Measurements from ENCODE around the gene PPARD. TPM values are rescaled to one million over a fixed set of nuclear protein-coding genes. Genes with fewer than 3 reads are reported as not detected.

PPARD gene
- total and polyA plus RNA-seq, 2 of the 13 experiments (the other 11 are each of a cell fraction or from before 2014, with no cell fraction given): 6.1 to 13.3 TPM

DNA sequence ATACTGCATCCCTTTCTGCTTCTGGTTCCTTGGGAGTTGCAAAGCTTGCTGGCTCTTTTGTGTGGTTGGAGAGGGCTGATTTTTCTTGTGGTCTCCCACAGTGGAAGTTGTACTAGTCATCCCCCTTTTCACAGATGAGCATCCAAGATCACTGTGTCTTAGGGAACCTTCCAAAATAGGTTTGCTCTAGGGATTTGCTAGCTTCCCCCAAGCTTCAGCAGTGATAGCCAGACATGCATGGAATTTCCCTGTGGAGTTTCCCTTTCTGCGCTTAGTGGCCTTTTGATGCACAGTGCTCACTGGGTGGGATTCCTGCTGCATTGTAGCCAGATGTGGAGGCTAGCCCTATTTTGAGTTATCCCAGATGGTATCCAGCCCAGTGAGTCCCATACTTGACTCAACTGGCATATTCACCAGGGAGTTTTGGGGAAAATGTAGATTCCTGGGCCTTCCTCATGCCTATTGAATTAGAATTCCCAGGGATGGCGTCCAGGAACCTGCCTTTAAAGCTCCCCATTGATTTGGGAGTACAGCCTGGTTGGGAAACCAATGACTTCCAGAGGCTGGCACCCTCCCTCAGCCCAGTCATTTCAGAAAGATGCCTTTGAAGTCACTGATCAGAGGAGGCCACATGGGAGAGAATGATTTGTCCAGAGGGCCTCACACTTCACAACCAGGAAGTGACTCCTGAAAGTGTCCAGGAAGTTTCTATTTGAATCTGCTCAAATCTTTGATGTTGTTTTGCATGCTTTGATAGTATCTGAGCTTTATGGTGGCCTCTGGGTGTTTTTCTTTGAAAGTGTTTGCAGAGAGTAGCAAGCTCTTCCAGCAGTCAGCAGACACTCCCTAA, 25.9 kb downstream of the PPARD start (continued):
- TF ChIP-seq, protein P1, sequence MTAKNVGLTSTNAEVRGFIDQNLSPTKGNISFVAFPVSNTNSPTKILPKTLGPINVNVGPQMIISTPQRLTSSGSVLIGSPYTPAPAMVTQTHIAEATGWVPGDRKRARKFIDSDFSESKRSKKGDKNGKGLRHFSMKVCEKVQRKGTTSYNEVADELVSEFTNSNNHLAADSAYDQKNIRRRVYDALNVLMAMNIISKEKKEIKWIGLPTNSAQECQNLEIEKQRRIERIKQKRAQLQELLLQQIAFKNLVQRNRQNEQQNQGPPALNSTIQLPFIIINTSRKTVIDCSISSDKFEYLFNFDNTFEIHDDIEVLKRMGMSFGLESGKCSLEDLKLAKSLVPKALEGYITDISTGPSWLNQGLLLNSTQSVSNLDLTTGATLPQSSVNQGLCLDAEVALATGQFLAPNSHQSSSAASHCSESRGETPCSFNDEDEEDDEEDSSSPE (CRISPR knock-in tag; IDR thresholded peaks at IDR 0.05): peak; percentile 38; the same call in 1 of the 2 replicates
- TF ChIP-seq ZNF326 (CRISPR knock-in tag; IDR thresholded peaks at IDR 0.05; ENCODE audit: borderline replicate concordance) (no peak), KDM2A (CRISPR knock-in tag; IDR thresholded peaks at IDR 0.05; ENCODE audit: borderline replicate concordance, low read depth) (no peak), ZNF441 (CRISPR knock-in tag; IDR thresholded peaks at IDR 0.05; ENCODE audit: borderline replicate concordance) (peak; percentile 46; the same call in 1 of the 2 replicates), ZNF232 (CRISPR knock-in tag; IDR thresholded peaks at IDR 0.05; ENCODE audit: borderline replicate concordance) (no peak), ZNF572 (CRISPR knock-in tag; IDR thresholded peaks at IDR 0.05) (no peak), ZNF138 (CRISPR knock-in tag; IDR thresholded peaks at IDR 0.05; ENCODE audit: low read depth) (no peak), ZNF781 (CRISPR knock-in tag; IDR thresholded peaks at IDR 0.05; ENCODE audit: borderline replicate concordance, not compliant biosample characterization) (no peak), NFIC (IDR thresholded peaks at IDR 0.05; ENCODE audit: low read length) (peak; percentile 36; the same call in 1 of the 2 replicates), SAFB2 (CRISPR knock-in tag; IDR thresholded peaks at IDR 0.05; ENCODE audit: borderline replicate concordance, low read depth) (no peak), NFKBIZ (CRISPR knock-in tag; IDR thresholded peaks at IDR 0.05) (peak; percentile 86), TCF7L2 (IDR thresholded peaks at IDR 0.05; ENCODE audit: low read depth, low read length) (no peak), KDM1A (CRISPR knock-in tag; IDR thresholded peaks at IDR 0.05) (peak; percentile 28; the same call in 1 of the 2 replicates)
- TF ChIP-seq, protein P2, sequence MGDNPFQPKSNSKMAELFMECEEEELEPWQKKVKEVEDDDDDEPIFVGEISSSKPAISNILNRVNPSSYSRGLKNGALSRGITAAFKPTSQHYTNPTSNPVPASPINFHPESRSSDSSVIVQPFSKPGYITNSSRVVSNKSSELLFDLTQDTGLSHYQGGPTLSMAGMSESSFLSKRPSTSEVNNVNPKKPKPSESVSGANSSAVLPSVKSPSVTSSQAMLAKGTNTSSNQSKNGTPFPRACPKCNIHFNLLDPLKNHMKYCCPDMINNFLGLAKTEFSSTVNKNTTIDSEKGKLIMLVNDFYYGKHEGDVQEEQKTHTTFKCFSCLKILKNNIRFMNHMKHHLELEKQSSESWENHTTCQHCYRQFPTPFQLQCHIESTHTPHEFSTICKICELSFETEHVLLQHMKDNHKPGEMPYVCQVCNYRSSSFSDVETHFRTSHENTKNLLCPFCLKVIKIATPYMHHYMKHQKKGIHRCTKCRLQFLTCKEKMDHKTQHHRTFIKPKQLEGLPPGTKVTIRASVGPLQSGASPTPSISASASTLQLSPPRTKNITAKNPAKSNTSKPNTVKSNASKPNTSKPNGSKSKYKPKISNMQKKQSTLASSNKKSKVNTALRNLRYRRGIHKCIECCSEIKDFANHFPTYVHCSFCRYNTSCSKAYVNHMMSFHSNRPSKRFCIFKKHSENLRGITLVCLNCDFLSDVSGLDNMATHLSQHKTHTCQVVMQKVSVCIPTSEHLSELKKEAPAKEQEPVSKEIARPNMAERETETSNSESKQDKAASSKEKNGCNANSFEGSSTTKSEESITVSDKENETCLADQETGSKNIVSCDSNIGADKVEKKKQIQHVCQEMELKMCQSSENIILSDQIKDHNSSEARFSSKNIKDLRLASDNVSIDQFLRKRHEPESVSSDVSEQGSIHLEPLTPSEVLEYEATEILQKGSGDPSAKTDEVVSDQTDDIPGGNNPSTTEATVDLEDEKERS (CRISPR knock-in tag; IDR thresholded peaks at IDR 0.05): no peak
- TF ChIP-seq, protein P3, sequence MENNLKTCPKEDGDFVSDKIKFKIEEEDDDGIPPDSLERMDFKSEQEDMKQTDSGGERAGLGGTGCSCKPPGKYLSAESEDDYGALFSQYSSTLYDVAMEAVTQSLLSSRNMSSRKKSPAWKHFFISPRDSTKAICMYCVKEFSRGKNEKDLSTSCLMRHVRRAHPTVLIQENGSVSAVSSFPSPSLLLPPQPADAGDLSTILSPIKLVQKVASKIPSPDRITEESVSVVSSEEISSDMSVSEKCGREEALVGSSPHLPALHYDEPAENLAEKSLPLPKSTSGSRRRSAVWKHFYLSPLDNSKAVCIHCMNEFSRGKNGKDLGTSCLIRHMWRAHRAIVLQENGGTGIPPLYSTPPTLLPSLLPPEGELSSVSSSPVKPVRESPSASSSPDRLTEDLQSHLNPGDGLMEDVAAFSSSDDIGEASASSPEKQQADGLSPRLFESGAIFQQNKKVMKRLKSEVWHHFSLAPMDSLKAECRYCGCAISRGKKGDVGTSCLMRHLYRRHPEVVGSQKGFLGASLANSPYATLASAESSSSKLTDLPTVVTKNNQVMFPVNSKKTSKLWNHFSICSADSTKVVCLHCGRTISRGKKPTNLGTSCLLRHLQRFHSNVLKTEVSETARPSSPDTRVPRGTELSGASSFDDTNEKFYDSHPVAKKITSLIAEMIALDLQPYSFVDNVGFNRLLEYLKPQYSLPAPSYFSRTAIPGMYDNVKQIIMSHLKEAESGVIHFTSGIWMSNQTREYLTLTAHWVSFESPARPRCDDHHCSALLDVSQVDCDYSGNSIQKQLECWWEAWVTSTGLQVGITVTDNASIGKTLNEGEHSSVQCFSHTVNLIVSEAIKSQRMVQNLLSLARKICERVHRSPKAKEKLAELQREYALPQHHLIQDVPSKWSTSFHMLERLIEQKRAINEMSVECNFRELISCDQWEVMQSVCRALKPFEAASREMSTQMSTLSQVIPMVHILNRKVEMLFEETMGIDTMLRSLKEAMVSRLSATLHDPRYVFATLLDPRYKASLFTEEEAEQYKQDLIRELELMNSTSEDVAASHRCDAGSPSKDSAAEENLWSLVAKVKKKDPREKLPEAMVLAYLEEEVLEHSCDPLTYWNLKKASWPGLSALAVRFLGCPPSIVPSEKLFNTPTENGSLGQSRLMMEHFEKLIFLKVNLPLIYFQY (CRISPR knock-in tag; IDR thresholded peaks at IDR 0.05; ENCODE audit: borderline replicate concordance): peak; percentile 43; the same call in 1 of the 2 replicates
- TF ChIP-seq, protein P4, sequence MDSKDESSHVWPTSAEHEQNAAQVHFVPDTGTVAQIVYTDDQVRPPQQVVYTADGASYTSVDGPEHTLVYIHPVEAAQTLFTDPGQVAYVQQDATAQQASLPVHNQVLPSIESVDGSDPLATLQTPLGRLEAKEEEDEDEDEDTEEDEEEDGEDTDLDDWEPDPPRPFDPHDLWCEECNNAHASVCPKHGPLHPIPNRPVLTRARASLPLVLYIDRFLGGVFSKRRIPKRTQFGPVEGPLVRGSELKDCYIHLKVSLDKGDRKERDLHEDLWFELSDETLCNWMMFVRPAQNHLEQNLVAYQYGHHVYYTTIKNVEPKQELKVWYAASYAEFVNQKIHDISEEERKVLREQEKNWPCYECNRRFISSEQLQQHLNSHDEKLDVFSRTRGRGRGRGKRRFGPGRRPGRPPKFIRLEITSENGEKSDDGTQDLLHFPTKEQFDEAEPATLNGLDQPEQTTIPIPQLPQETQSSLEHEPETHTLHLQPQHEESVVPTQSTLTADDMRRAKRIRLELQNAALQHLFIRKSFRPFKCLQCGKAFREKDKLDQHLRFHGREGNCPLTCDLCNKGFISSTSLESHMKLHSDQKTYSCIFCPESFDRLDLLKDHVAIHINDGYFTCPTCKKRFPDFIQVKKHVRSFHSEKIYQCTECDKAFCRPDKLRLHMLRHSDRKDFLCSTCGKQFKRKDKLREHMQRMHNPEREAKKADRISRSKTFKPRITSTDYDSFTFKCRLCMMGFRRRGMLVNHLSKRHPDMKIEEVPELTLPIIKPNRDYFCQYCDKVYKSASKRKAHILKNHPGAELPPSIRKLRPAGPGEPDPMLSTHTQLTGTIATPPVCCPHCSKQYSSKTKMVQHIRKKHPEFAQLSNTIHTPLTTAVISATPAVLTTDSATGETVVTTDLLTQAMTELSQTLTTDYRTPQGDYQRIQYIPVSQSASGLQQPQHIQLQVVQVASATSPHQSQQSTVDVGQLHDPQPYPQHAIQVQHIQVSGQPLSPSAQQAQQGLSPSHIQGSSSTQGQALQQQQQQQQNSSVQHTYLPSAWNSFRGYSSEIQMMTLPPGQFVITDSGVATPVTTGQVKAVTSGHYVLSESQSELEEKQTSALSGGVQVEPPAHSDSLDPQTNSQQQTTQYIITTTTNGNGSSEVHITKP (CRISPR knock-in tag; IDR thresholded peaks at IDR 0.05; ENCODE audit: low read depth): no peak

Measured in HepG2 (cell line).